Astrocyte (in vitro differentiated cells and primary cell): ENCODE data around the gene NMU.

Source experiments
- CTCF ChIP-seq: IDR thresholded peaks from 2 replicates; pipeline ENCODE4 v1.5.1; 2011; ENCODE audit warnings: low read depth, mild to moderate bottlenecking, inconsistent platforms, low read length, moderate library complexity; ENCODE audit not compliant: insufficient read depth
- EZH2 ChIP-seq: IDR thresholded peaks from 2 replicates; pipeline ENCODE4 v1.6.1; 2012; ENCODE audit warnings: mild to moderate bottlenecking, low read length, inconsistent platforms; ENCODE audit not compliant: insufficient read depth

GRCh38 chr4:55661398-55662056 lies 25.4 kb upstream of the NMU start:
- no peak for TF ChIP-seq CTCF
- no peak for TF ChIP-seq EZH2
